ENCODE results near the gene IL16. TPM values are rescaled to one million over a fixed set of nuclear protein-coding genes. Genes with fewer than 3 reads are reported as not detected.

IL16 gene
- polyA plus RNA-seq, 1 donor from 2014 or later, result not detected

- Histone ChIP-seq H3F3A (ENCODE audit: insufficient read depth, low read length, poor library complexity, severe bottlenecking) (no peaks in the 10 kb centered on the region), H3K9me3 (ENCODE audit: low read length) (no peaks in the 10 kb centered on the region), H3K9ac (ENCODE audit: low read length) (no peak overlapping the region), H2AFZ (ENCODE audit: low read depth, low read length) (no peak overlapping the region), H3K27ac (ENCODE audit: low read length) (no peak overlapping the region), H3K4me3 (ENCODE audit: low read length) (no peak overlapping the region), H3K27me3 (ENCODE audit: insufficient read depth, low read depth, low read length) (no peaks in the 10 kb centered on the region), H3K36me3 (ENCODE audit: insufficient read depth, low read length) (no peaks in the 10 kb centered on the region), H3K79me2 (replicated peaks; ENCODE audit: insufficient read depth, low read length) (no peaks in the 10 kb centered on the region), H3K4me2 (ENCODE audit: low read length) (no peak overlapping the region), H4K20me1 (ENCODE audit: insufficient read depth) (no peaks in the 10 kb centered on the region), H3K9me2 (ENCODE audit: insufficient read depth, low read length) (no peaks in the 10 kb centered on the region)
- TF ChIP-seq TAF1 (IDR thresholded peaks at IDR 0.05; ENCODE audit: low read depth) (no peak), MXI1 (conservative IDR thresholded peaks at IDR 0.05; ENCODE audit: poor library complexity, severe bottlenecking) (no peak), CTCF (IDR thresholded peaks at IDR 0.05; ENCODE audit: poor library complexity, severe bottlenecking) (no peak), RAD21 (conservative IDR thresholded peaks at IDR 0.05) (no peak), SMC3 (conservative IDR thresholded peaks at IDR 0.05; ENCODE audit: poor library complexity) (no peak), EZH2 (IDR thresholded peaks at IDR 0.05; ENCODE audit: borderline replicate concordance, insufficient read depth, low read length, poor library complexity, severe bottlenecking) (no peak), EP300 (conservative IDR thresholded peaks at IDR 0.05; ENCODE audit: poor library complexity, severe bottlenecking) (no peak), POLR2AphosphoS5 (IDR thresholded peaks at IDR 0.05) (no peak), REST (IDR thresholded peaks at IDR 0.05; ENCODE audit: borderline replicate concordance) (no peak)
These were observed 59.3 kb downstream of the IL16 start for GRCh38 chr15:81255958-81256320.

- Histone ChIP-seq H3K9me2 (ENCODE audit: insufficient read depth, low read length) (no peaks in the 10 kb centered on the region), H3K79me2 (replicated peaks; ENCODE audit: insufficient read depth, low read length) (no peaks in the 10 kb centered on the region), H3F3A (ENCODE audit: insufficient read depth, low read length, poor library complexity, severe bottlenecking) (no peaks in the 10 kb centered on the region), H3K9ac (ENCODE audit: low read length) (no peak overlapping the region), H3K36me3 (ENCODE audit: insufficient read depth, low read length) (no peaks in the 10 kb centered on the region), H3K4me2 (ENCODE audit: low read length) (no peak overlapping the region), H3K9me3 (ENCODE audit: low read length) (no peaks in the 10 kb centered on the region), H2AFZ (ENCODE audit: low read depth, low read length) (no peak overlapping the region), H3K27me3 (ENCODE audit: insufficient read depth, low read depth, low read length) (no peaks in the 10 kb centered on the region), H4K20me1 (ENCODE audit: insufficient read depth) (no peaks in the 10 kb centered on the region), H3K4me3 (ENCODE audit: low read length) (no peak overlapping the region), H3K27ac (ENCODE audit: low read length) (no peak overlapping the region)
- TF ChIP-seq REST (IDR thresholded peaks at IDR 0.05; ENCODE audit: borderline replicate concordance) (no peak), RAD21 (conservative IDR thresholded peaks at IDR 0.05) (peak; percentile 51), MXI1 (conservative IDR thresholded peaks at IDR 0.05; ENCODE audit: poor library complexity, severe bottlenecking) (no peak), CTCF (IDR thresholded peaks at IDR 0.05; ENCODE audit: poor library complexity, severe bottlenecking) (peak; percentile 55), SMC3 (conservative IDR thresholded peaks at IDR 0.05; ENCODE audit: poor library complexity) (peak; percentile 60)
These were observed 60.2 kb downstream of the IL16 start for GRCh38 chr15:81256916-81257315.

Measured in neural cell (in vitro differentiated cells).